HCT116 (cell line): Measurements from ENCODE around the gene CAPNS1.

Experiments
- CEBPB ChIP-seq: IDR thresholded peaks from 2 replicates; pipeline ENCODE4 v1.6.1; 2012; ENCODE audit warnings: low read depth
- ELF1 ChIP-seq: IDR thresholded peaks from 2 replicates; pipeline ENCODE4 v1.6.1; 2012; ENCODE audit warnings: low read depth, borderline replicate concordance
- EZH2 ChIP-seq: fragments of 200-600 bp; sonication (generic); IDR thresholded peaks from 2 replicates; pipeline ENCODE4 v1.6.1; 2017; ENCODE audit warnings: antibody characterized with exemption, mixed run types
- EZH2phosphoT487 ChIP-seq: fragments of 200-600 bp; IDR thresholded peaks from 2 replicates; pipeline ENCODE4 v1.6.1; 2018; ENCODE audit warnings: antibody characterized with exemption, borderline replicate concordance
- POLR2A ChIP-seq: IDR thresholded peaks from 2 replicates; pipeline ENCODE4 v1.7.0; 2011; ENCODE audit warnings: borderline replicate concordance; ENCODE audit not compliant: insufficient read depth, insufficient read length; ENCODE audit errors: extremely low read depth
- POLR2AphosphoS5 ChIP-seq: IDR thresholded peaks from 2 replicates; pipeline ENCODE4 v1.6.1; 2011; ENCODE audit warnings: mild to moderate bottlenecking, low read depth, low read length, moderate library complexity
- RAD21 ChIP-seq: IDR thresholded peaks from 2 replicates; pipeline ENCODE4 v1.6.1; 2012; ENCODE audit warnings: low read depth, mild to moderate bottlenecking
- TCF7L2 ChIP-seq: IDR thresholded peaks from 2 replicates; pipeline ENCODE4 v1.7.0; 2011; ENCODE audit warnings: borderline replicate concordance, inconsistent platforms; ENCODE audit not compliant: insufficient read depth, insufficient read length; ENCODE audit errors: extremely low read depth
- YY1 ChIP-seq: IDR thresholded peaks from 2 replicates; pipeline ENCODE4 v1.6.1; 2011; ENCODE audit warnings: low read length, low read depth, moderate library complexity, mild to moderate bottlenecking; ENCODE audit not compliant: insufficient replicate concordance; ENCODE audit errors: extremely low read depth
- TF ChIP-seq, protein P1 (sequence below): IDR thresholded peaks from 2 replicates; pipeline ENCODE4 v1.6.1; 2012
- TF ChIP-seq, protein P2 (sequence below): IDR thresholded peaks from 2 replicates; pipeline ENCODE4 v1.6.1; 2012
- TF ChIP-seq, protein P3 (sequence below), 3 experiments: fragments of 200-600 bp in 1 of 3; sonication (generic) in 1 of 3; IDR thresholded peaks in 2 of 3; conservative IDR thresholded peaks in 1 of 3; 2 replicates each; pipeline ENCODE4 v1.5.1; 2012 to 2017; ENCODE audit warnings: low read depth in 2 of 3, low read length in 2 of 3, antibody characterized with exemption in 1 of 3, borderline replicate concordance in 1 of 3, control low read depth in 1 of 3, mild to moderate bottlenecking in 1 of 3, mixed read lengths in 1 of 3, mixed run types in 1 of 3, moderate library complexity in 1 of 3; ENCODE audit not compliant: insufficient read depth in 1 of 3
- TF ChIP-seq, protein P4 (sequence below): IDR thresholded peaks from 2 replicates; pipeline ENCODE4 v1.6.1; 2011; ENCODE audit warnings: mild to moderate bottlenecking, low read length, moderate library complexity; ENCODE audit not compliant: insufficient replicate concordance; ENCODE audit errors: extremely low read depth

DNA sequence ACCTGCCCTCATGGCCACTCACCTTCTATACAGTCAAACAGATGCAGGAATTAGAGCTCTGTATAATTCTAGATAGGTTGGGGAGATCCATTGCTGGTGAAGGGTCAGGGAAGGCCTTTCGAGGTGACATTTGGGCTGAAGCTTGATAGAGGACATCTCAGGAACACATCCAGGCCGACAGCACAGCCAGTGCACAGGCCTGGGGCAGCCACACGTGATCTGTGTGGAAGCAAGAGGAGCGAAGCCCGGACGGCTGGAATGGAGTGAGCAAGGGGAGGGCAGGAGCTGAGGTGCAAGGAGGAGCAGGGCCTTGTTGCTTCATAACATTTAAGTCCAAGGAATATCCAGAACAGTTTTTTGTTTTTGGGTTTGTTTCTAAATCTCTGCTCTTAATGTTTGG, 33.4 kb upstream of the CAPNS1 start:
- TF ChIP-seq, protein P1, sequence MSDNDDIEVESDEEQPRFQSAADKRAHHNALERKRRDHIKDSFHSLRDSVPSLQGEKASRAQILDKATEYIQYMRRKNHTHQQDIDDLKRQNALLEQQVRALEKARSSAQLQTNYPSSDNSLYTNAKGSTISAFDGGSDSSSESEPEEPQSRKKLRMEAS = no peak
- TF ChIP-seq TCF7L2 (no peak), POLR2A (no peak), EZH2 (no peak), ELF1 (no peak), EZH2phosphoT487 (no peak), RAD21 (no peak), YY1 (no peak), POLR2AphosphoS5 (no peak), CEBPB (no peak)
- TF ChIP-seq, protein P2, sequence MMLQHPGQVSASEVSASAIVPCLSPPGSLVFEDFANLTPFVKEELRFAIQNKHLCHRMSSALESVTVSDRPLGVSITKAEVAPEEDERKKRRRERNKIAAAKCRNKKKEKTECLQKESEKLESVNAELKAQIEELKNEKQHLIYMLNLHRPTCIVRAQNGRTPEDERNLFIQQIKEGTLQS = no peak
- TF ChIP-seq, protein P3, sequence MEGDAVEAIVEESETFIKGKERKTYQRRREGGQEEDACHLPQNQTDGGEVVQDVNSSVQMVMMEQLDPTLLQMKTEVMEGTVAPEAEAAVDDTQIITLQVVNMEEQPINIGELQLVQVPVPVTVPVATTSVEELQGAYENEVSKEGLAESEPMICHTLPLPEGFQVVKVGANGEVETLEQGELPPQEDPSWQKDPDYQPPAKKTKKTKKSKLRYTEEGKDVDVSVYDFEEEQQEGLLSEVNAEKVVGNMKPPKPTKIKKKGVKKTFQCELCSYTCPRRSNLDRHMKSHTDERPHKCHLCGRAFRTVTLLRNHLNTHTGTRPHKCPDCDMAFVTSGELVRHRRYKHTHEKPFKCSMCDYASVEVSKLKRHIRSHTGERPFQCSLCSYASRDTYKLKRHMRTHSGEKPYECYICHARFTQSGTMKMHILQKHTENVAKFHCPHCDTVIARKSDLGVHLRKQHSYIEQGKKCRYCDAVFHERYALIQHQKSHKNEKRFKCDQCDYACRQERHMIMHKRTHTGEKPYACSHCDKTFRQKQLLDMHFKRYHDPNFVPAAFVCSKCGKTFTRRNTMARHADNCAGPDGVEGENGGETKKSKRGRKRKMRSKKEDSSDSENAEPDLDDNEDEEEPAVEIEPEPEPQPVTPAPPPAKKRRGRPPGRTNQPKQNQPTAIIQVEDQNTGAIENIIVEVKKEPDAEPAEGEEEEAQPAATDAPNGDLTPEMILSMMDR (IDR thresholded peaks at IDR 0.05 in 2 of 3, conservative IDR thresholded peaks at IDR 0.05 in 1 of 3; ENCODE audit: borderline replicate concordance in 1 of 3, insufficient read depth in 1 of 3, low read depth in 2 of 3, low read length in 2 of 3) = no peak
- TF ChIP-seq, protein P4, sequence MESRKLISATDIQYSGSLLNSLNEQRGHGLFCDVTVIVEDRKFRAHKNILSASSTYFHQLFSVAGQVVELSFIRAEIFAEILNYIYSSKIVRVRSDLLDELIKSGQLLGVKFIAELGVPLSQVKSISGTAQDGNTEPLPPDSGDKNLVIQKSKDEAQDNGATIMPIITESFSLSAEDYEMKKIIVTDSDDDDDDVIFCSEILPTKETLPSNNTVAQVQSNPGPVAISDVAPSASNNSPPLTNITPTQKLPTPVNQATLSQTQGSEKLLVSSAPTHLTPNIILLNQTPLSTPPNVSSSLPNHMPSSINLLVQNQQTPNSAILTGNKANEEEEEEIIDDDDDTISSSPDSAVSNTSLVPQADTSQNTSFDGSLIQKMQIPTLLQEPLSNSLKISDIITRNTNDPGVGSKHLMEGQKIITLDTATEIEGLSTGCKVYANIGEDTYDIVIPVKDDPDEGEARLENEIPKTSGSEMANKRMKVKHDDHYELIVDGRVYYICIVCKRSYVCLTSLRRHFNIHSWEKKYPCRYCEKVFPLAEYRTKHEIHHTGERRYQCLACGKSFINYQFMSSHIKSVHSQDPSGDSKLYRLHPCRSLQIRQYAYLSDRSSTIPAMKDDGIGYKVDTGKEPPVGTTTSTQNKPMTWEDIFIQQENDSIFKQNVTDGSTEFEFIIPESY = no peak
